Activated naive CD4-positive, alpha-beta T cell treated with anti-CD3 and anti-CD28 coated beads, Interleukin-2, amount 50 U/mL, for 72 hours (primary cell): ENCODE measurements around the gene GPR37L1. TPM values are rescaled to one million over a fixed set of nuclear protein-coding genes. Genes with fewer than 3 reads are reported as not detected.
"Not testable (repeated sequence)": the region's sequence is repeated elsewhere in the genome, so short reads cannot be mapped to it uniquely, and the experiment has no call there.

Source experiments
- ATAC-seq, 2 donors: fragments of 150-1000 bp; cut with Tn5 transposase; 2 replicates each; pipeline ENCODE4 v1.10.0; 2021; ENCODE audit warnings: mild to moderate bottlenecking in 2 of 2, moderate library complexity in 2 of 2
- DNase-seq, 2 donors: peaks; one replicate each; pipeline ENCODE4 v3.0.0; 2021 to 2022; ENCODE audit warnings: low spot score in 2 of 2
- H3K27ac Mint-ChIP-seq, 2 donors: one replicate each; pipeline ENCODE4 v1.8.0; 2022; ENCODE audit warnings: mild to moderate bottlenecking in 2 of 2, mixed read lengths in 2 of 2
- H3K36me3 Mint-ChIP-seq, 2 donors: one replicate each; pipeline ENCODE4 v1.8.0; 2022; ENCODE audit warnings: mixed read lengths in 2 of 2
- H3K9me3 Mint-ChIP-seq, 2 donors: one replicate each; pipeline ENCODE4 v1.8.0; 2022; ENCODE audit warnings: mixed read lengths in 2 of 2
- total RNA-seq, 2 donors: library from RNA; stranded (reverse); gene quantifications; one replicate each; pipeline ENCODE4 v1.2.3, GENCODE V29; 2022

Gene GPR37L1
- total RNA-seq, 2 donors from 2014 or later, result not detected

DNA sequence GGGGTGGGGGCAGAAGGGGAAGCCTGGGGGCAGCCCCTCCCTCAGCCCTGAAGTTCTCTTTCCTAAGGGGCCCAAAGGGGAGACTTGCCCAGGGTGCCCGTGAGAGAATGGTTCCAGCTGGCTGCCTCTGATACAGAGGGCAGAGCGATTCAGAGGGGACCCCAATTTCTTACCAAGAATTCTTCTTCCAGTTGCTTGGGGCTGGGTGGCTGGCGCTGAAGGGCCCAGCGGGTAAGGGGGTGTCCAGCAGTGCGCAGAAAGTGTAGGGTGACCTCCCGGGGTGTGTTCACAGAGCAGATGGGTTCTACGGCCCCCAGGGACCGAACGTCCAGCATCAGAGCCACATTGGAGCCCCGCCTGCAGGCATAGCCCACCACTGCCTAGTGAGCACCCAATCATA, 35.2 kb downstream of the GPR37L1 start:
- no peaks in the 10 kb centered on the region for H3K9me3 Mint-ChIP-seq
- peak overlapping the region; percentile 99 to 100 for H3K27ac Mint-ChIP-seq
- DNase-seq, result no peak
- ATAC-seq, result no peak
- H3K36me3 Mint-ChIP-seq, result peaks cover 42 to 56% of the 10 kb centered on the region in 2 donors

DNA sequence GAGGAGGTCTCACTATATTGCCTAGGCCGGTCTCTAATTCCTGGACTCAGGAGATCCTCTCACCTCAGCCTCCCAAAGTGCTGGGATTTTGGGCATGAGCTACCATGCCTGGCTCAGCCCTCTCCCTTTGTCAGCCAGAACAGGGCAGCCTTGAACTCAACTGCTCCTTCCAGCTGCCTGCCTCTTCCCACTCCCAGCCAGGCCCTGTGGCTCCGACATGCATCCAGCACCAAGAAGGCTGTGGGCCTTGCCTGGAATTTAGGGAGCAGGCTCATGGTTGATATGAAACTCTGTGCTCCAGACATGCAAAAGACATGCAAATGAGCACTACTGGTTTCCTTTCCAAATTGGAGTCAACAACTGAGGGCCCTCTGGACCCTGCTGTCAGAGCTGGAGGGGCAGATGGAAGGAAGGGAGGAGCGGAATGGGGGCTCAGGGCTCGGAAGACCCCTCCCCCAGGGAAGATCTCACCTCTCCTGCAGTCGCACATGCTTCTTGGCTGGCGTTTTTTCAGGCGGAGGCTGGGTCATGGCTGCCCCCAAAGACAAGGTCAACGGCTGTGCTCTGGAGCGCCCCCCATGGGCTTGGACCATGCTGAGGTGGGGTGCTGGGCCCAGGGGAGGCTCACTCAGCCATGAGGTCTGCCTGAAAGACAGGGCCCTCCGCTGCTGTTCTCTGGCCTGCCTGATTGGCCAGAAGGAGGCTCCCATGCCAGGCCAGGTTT, 36.3 kb downstream of the GPR37L1 start:
- no peaks in the 10 kb centered on the region for H3K9me3 Mint-ChIP-seq
- ATAC-seq (peak; percentile 17 to 22), DNase-seq (peak in 1 of 2 donors; percentile 58)
- peak overlapping the region; percentile 99 to 100 for H3K27ac Mint-ChIP-seq
- H3K36me3 Mint-ChIP-seq, result peaks cover 34 to 50% of the 10 kb centered on the region in 2 donors

DNA sequence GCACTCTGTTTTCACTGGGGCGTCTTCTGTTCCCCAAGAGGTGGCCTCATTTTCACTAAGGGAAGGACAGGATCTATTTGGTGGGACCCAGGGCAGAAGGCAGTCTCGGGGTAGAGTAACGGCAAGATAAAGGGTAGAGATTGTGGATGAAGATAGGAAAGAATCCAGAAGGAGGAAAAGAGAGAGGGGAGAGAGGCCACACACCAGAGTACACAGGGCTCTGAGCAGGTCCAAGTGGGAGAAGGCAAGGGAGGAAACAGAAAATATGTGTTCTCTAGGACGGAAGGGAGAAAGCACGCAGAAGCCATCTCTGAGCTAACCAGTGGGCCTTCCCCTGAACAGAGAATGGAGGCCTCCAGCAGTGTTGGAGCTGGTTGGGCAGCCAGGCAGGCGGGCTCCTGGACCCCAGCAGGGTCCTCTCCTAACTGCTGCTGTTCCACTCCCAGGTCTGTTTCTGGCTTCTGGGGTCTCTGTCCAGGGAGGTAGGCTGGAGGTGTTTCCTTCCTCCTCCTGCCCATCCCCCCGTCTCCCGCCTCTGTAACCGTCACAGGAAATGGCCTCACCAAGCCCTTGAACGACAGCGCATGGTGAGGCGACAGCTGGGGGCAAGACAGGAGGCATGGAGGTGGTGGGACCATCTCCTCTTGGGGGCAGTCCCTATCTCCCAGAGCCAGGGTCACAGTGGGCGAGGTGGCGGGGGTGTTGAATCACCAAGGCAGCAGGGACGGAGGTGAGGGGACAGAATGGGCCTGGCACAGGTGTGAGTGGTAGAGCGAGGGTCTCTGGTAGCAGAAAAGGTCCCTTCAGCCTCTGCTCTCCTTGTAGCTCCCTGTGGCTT, 37.0 kb downstream of the GPR37L1 start:
- H3K27ac Mint-ChIP-seq, result peak overlapping the region; percentile 99 to 100
- H3K36me3 Mint-ChIP-seq, result peaks cover 30 to 46% of the 10 kb centered on the region in 2 donors
- peak; percentile 51 to 62 for ATAC-seq
- peak; percentile 61 to 81 for DNase-seq
- H3K9me3 Mint-ChIP-seq, result no peaks in the 10 kb centered on the region

DNA sequence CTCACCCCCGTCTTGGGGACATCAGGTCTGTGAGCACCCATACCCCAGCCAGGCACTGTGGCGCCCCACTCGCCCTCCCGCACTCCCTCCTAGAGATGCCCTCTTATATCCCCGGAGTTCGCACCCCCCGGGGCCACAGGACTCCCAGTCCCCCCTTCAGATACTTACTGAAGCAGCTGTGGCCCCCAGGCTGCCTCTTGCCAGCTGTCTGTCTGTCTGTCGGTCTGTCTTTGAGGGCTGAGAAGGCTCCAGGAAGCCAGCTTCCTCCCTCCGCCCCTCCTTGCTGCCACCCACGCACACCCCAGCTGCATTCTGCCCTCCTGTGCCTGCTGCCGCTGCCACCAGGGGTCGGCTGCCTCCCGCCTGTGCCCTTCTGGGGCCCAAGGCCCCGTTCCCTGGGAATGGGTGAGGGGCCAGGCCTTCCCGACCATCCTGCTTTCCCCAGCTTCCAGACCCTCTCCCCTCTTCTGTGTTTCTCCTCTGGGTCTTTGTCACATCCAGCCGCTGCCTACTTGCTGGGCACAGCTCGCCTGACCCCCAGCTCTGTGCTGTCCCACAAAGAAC, 37.7 kb downstream of the GPR37L1 start, which contains the start of gene PTPN7:
Gene PTPN7, minus strand, starts transcription at position 226 of the 564 bp plus-strand sequence. CDS start 1,200 bp downstream, outside the sequence.
- peak within 1 kb of the TSS; percentile 99 to 100 for H3K27ac Mint-ChIP-seq
- peak; percentile 57 to 79 for ATAC-seq
- H3K9me3 Mint-ChIP-seq, result no peaks in the 10 kb centered on the region
- H3K36me3 Mint-ChIP-seq, result peaks cover 27 to 39% of the 10 kb centered on the region in 2 donors
- peak; percentile 81 to 82 for DNase-seq

DNA sequence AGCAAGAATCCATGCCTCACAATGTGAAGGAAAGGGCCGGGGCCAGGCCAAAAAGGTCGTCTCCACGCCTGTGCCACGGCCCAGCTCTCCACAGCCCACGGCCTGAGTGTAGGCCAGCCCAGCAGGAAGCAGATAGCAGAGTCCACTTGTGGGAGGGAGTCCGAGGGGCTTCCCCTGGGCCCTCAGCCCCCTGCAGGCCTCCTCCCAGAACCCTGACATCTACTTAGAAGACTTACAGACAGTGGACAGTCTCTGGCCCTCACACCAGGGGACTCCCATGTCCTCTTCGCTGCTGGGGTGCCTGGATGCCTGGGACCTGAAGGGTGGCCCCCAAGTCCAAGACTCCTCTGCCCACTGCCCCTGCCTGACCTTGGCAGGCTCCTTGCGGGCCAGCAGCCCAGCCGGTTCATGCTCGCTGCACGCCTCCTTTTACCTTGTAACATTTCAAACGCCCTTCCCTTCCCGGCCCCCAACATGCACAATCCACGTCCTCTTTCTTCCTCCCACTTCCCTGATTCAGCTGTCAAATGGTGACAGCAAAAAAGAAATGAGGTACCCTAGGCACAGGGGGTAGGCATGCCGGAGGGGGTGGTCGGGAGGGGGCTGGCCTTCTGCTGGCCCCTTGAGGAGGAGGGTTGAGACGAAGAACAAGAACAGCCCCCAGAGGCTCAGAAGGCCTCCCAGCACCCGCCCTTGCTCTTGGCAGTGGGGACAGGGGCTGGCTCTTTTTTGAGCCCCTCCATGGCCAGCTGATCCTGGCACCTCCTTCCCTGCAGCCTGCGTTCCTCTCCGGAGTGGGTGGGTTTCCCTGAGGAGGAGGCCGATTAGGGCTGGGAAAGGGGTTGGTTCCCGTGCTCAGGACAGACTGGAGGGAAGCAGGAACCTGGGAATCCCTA, 38.7 kb downstream of the GPR37L1 start:
- no peak for DNase-seq
- no peak for ATAC-seq
- Mint-ChIP-seq H3K27ac (peak overlapping the region; percentile 99 to 100), H3K9me3 (no peaks in the 10 kb centered on the region), H3K36me3 (peaks cover 27 to 31% of the 10 kb centered on the region in 2 donors)

DNA sequence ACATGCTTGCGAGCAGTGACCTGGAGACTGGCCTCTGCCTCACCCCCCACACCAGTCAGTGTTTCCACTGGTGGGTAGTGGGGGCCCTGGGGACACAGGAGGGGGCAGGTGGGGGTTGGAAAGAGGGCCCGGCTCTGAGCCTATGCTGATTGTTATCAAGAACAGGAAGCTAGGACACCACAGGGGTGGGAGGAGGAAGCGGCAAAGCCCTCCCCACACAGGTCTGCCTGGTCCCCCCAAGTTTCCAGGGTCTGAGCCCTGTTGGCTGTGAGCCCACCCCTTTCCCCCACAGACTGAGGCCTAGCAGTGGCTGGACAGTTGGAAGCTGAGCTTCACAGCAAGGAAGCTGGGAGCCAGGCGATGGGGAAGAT, 39.3 kb downstream of the GPR37L1 start:
- H3K36me3 Mint-ChIP-seq, result peaks cover 27 to 31% of the 10 kb centered on the region in 2 donors
- H3K9me3 Mint-ChIP-seq, result no peaks in the 10 kb centered on the region
- DNase-seq, result no peak
- peak overlapping the region in 1 of 2 donors; percentile 100 for H3K27ac Mint-ChIP-seq
- peak; percentile 1 to 14 for ATAC-seq

DNA sequence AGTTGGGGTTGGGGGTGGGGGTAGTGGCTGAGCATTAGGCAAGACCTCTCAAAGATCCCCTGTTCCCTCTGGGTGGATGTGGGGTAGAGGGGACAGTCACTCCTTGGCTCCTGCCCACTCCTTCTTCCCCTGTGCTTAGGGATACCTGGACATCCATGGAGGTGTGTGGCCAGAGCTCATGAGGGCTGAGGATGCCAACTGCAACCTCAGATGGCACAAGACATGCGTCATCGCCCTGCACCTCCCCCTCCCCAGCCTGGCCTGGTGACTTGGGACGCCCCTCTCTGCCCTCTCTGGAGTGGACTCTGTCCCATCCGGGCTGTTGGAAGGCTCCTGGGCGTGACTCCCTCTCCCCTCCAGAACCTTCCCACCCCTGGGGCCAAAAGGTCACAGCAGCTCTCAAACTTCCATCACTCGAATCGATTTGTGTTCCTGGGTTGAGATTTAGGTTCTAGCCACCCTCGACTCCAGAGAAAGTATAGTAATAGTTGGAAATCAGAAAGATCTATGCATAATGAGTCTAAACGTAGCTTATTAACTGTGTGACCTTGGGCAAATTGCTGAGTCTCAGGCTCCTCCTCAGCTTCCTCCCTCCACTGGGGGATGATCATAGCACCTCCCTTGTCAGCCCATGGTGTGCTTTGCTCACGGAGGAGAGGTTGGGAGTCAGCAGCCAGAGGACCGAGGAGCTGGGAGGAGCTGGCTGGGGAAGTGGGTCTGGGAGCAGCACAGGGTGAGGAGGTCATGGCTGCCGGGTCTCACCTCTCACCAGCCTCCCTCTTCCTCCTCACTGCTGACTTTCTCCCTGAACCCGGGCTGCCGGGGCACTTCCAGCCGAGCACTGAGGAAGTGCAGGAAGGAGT, 39.9 kb downstream of the GPR37L1 start:
- DNase-seq (no peak), ATAC-seq (no peak)
- peaks cover 27 to 31% of the 10 kb centered on the region in 2 donors for H3K36me3 Mint-ChIP-seq
- H3K9me3 Mint-ChIP-seq, result no peaks in the 10 kb centered on the region
- peak overlapping the region; percentile 82 to 100 for H3K27ac Mint-ChIP-seq

DNA sequence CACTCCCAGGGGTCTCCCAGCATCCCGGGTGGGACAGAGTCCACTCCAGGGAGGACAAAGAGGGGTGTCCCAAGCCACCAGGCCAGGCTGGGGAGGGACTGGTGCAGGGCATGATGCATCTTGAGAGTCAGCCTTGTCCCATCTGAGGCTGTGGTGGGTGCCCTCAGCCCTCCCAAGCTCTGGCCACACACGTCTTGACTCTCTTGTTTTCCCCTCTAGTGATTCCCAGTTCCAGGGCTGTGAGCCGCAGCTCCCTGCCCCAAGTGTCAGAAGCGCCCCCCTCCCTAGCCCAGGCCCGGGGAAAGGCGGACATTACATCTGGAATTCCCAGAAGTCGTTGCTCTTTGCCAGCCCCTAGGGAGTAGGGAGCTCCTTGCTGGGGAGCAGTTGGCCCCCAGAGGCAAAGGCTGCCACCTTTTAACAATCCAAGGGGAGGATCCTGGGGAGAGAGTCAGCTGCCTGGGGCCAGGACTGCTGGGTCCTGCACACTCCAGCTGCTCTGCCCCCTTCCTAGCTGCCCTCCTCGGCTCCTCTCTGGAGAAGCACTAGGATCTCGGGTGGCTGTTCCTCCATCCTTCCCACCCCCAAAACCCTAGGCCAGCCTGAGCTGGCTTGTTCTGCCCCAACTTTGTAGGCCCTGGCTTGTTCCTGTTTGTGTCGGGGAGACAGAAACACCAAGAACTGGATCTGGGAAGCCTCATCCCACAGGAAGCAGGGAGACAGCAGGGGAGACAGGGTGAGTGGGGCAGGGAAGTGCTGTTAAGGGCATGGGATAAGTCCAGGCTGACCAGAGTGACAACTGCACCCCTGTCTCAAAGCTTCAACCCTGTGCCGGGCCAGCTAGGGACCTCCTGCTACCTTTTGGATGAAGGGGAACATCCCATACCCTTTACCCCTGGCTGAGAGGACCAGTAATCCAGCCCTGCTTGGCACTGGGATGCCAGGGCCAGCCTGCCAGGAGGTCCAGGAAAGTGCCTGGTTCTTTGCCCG, 40.9 kb downstream of the GPR37L1 start:
- no peak for DNase-seq
- H3K9me3 Mint-ChIP-seq, result no peaks in the 10 kb centered on the region
- ATAC-seq, result no peak
- peak overlapping the region; percentile 82 to 100 for H3K27ac Mint-ChIP-seq
- H3K36me3 Mint-ChIP-seq, result peaks cover 21 to 24% of the 10 kb centered on the region in 2 donors

DNA sequence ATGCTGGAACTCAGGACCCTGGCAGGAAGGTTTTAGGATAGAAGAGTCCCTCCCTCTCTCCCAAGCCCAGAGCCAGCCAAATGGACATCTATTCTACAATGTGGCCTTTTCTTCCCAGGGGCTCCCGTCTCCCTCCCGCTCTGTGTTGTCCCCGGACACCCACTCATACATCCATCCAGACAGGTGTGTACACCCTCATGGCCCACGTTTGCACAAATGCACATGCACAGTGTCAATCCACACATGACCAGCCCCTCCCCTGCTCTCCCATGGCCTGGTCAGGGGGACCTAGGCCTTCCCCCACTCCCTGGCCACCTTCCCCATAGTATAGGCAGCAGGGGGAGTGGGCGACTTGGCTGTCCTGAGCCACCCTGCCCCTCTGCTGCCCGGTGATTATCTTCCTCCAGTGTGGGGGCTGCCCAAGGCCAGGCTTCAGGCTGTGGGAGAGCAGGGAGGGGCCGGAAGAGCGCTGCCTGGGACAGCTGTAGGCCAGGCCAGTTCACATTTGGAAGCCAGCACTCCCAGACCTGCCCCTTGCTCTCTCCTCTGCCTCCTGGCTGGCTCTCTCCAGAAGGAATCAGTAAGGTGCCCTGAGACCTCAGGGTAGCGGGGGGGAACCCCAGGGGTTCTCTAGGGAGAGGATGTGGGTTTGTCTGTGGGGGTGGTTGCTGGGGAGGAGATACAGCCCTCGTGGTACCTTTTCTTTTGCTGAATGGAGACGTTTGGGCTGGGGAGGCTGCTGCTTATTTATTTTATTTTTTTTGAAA, 41.7 kb downstream of the GPR37L1 start:
- Mint-ChIP-seq H3K36me3 (peaks cover 12 to 16% of the 10 kb centered on the region in 2 donors), H3K9me3 (no peaks in the 10 kb centered on the region), H3K27ac (peak overlapping the region; percentile 73 to 85)
- DNase-seq (peak in 1 of 2 donors; percentile 82), ATAC-seq (peak; percentile 53 to 72)

DNA sequence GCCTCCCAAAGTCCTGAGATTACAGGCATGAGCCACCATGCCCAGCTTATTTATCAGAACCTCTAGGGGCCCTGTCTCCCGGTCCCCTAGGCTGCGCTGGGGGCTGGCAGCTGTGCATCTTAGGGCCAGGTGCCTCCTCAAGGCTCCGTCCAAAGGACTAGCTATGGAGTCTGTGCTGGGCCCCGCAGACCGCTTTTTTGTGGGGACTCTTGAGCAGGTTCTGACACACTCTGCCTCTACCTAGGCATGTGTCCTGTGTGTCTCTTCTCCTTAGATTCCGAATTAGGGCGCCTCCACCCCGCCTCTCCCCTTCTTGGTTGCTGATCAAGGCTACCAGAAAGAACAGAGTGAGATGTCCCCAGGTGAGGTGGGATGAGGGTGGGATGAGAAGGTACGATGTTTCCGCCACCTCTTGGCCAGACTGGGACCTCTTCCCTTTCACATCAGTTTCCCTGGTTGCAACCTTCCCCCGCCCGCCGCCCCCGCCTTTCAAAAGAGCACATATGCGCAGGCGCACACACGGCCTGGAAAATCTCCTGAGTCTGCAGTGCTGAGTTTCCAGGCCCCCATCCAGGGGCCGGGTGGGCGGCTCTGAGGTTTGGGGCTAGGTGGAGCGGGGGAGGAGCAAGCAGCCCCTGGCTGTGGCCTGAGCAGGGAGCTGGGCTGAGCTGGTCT, 42.7 kb downstream of the GPR37L1 start:
- DNase-seq, result no peak
- Mint-ChIP-seq H3K27ac (peak overlapping the region; percentile 73 to 85), H3K36me3 (peaks cover 3 to 6% of the 10 kb centered on the region in 2 donors), H3K9me3 (no peaks in the 10 kb centered on the region)
- peak; percentile 5 to 20 for ATAC-seq

DNA sequence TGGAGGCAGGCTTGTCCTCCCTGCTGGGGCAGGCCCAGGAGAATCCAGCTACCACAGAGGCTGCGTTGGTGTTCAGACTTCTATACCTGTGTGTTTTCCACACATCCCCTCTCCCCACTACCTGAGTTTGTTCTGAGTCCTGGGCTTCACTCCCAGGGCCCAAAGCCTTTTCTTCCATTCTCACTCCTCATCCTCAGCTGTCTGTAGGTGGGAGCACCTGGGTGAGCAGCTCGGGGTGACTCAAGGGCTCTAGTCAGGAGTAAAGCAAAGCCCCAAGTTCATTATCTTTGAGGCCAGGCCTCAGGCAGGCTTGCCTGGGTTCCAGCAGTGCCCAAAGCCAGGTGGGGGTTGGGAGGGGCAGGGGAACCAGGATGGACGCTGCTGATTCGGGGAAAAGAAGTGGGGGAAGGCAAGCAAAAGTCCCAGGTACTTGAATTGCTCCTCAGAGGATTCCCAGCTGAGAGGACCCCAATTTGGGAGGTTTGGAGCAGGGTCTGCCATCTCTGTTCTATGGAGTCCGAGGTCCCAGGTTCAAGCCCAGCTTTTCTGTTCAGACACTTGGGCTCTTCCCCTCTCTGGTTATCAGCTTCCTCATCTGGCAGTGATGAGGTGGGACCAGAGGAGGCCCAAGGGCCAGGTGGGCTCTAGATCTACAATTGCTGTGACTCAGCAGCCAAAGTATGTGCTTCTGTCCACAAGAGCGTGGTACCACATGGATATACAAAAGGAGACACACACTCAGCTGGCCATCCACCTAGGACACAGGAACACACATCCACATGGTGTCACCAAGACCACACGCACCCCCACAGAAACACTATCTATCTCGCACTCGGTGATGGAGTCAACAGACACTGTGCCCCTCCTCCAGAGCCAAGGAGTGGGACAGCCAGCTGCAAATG, 43.5 kb downstream of the GPR37L1 start:
- Mint-ChIP-seq H3K27ac (peak overlapping the region in 1 of 2 donors; percentile 73), H3K9me3 (no peaks in the 10 kb centered on the region), H3K36me3 (no peaks in the 10 kb centered on the region)
- DNase-seq (no peak), ATAC-seq (no peak)

DNA sequence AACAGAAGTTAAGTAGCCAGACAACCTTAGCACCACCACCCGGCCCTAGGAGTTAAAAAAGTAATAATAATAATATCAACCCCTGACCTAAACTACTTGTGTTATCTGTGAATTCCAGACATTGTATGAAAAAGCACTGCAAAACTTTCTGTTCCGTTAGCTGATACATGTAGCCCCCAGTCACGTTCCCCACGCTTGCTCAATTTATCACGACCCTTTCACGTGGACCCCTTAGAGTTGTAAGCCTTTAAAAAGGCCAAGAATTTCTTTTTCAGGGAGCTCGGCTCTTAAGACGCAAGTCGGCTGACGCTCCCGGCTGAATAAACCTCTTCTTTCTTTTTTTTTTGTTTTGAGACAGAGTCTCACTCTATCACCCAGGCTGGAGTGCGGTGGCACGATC, 44.3 kb downstream of the GPR37L1 start:
- ATAC-seq, DNase-seq, H3K36me3 Mint-ChIP-seq, H3K9me3 Mint-ChIP-seq: not testable (repeated sequence)
- H3K27ac Mint-ChIP-seq, result peak overlapping the region in 1 of 2 donors; percentile 58
